ENCODE data around the gene GIMAP4.

GRCh38 chr7:150538259-150538658, 28.9 kb upstream of the GIMAP4 start:
- TF ChIP-seq, protein P1, sequence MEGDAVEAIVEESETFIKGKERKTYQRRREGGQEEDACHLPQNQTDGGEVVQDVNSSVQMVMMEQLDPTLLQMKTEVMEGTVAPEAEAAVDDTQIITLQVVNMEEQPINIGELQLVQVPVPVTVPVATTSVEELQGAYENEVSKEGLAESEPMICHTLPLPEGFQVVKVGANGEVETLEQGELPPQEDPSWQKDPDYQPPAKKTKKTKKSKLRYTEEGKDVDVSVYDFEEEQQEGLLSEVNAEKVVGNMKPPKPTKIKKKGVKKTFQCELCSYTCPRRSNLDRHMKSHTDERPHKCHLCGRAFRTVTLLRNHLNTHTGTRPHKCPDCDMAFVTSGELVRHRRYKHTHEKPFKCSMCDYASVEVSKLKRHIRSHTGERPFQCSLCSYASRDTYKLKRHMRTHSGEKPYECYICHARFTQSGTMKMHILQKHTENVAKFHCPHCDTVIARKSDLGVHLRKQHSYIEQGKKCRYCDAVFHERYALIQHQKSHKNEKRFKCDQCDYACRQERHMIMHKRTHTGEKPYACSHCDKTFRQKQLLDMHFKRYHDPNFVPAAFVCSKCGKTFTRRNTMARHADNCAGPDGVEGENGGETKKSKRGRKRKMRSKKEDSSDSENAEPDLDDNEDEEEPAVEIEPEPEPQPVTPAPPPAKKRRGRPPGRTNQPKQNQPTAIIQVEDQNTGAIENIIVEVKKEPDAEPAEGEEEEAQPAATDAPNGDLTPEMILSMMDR (conservative IDR thresholded peaks at IDR 0.05; ENCODE audit: low read depth, low read length), result no peak
- no peak for TF ChIP-seq EZH2 (IDR thresholded peaks at IDR 0.05; ENCODE audit: borderline replicate concordance, low read depth, low read length, poor library complexity, severe bottlenecking)

All from A673 (cell line).